Astrocyte of the spinal cord (primary cell): ENCODE measurements around the gene ACIN1.

ENCODE experiments used
- DNase-seq: peaks from one replicate; pipeline ENCODE4 v3.0.0; 2011; ENCODE audit warnings: low read depth, low spot score
- H3K4me3 ChIP-seq: 2 replicates; pipeline ENCODE4 v1.5.1; 2011; ENCODE audit warnings: low read depth, mild to moderate bottlenecking, low read length, moderate library complexity
- in situ Hi-C: cut with HindIII; loops from 2 replicates; pipeline ENCODE4 v1.10.0; 2017; ENCODE audit warnings: low sequenced_read_pairs
- TF ChIP-seq, protein P1 (sequence below): IDR thresholded peaks from 2 replicates; pipeline ENCODE4 v1.5.1; 2012; ENCODE audit warnings: low read depth, mild to moderate bottlenecking, low read length, inconsistent platforms

ACIN1 gene

GRCh38 chr14:23093991-23094665 is 808 bp downstream of the ACIN1 start:
- TF ChIP-seq, protein P1, sequence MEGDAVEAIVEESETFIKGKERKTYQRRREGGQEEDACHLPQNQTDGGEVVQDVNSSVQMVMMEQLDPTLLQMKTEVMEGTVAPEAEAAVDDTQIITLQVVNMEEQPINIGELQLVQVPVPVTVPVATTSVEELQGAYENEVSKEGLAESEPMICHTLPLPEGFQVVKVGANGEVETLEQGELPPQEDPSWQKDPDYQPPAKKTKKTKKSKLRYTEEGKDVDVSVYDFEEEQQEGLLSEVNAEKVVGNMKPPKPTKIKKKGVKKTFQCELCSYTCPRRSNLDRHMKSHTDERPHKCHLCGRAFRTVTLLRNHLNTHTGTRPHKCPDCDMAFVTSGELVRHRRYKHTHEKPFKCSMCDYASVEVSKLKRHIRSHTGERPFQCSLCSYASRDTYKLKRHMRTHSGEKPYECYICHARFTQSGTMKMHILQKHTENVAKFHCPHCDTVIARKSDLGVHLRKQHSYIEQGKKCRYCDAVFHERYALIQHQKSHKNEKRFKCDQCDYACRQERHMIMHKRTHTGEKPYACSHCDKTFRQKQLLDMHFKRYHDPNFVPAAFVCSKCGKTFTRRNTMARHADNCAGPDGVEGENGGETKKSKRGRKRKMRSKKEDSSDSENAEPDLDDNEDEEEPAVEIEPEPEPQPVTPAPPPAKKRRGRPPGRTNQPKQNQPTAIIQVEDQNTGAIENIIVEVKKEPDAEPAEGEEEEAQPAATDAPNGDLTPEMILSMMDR, result peak; percentile 32
- no peak for DNase-seq
- H3K4me3 ChIP-seq, result peak overlapping the region; percentile 87
- in situ Hi-C loops, result no loop called here

- no peak for DNase-seq
- in situ Hi-C loops, result no loop called here
- TF ChIP-seq, protein P1, result no peak
These were observed 1.4 kb downstream of the ACIN1 start for GRCh38 chr14:23093526-23093925.

GRCh38 chr14:23093104-23093503 is 1.8 kb downstream of the ACIN1 start:
- in situ Hi-C loops, result no loop called here
- TF ChIP-seq, protein P1, result no peak
- DNase-seq, result no peak
- no peak overlapping the region for H3K4me3 ChIP-seq

More at GRCh38 chr14:23093526-23093925, 1.4 kb downstream of the ACIN1 start:
- peak overlapping the region; percentile 87 for H3K4me3 ChIP-seq

DNA sequence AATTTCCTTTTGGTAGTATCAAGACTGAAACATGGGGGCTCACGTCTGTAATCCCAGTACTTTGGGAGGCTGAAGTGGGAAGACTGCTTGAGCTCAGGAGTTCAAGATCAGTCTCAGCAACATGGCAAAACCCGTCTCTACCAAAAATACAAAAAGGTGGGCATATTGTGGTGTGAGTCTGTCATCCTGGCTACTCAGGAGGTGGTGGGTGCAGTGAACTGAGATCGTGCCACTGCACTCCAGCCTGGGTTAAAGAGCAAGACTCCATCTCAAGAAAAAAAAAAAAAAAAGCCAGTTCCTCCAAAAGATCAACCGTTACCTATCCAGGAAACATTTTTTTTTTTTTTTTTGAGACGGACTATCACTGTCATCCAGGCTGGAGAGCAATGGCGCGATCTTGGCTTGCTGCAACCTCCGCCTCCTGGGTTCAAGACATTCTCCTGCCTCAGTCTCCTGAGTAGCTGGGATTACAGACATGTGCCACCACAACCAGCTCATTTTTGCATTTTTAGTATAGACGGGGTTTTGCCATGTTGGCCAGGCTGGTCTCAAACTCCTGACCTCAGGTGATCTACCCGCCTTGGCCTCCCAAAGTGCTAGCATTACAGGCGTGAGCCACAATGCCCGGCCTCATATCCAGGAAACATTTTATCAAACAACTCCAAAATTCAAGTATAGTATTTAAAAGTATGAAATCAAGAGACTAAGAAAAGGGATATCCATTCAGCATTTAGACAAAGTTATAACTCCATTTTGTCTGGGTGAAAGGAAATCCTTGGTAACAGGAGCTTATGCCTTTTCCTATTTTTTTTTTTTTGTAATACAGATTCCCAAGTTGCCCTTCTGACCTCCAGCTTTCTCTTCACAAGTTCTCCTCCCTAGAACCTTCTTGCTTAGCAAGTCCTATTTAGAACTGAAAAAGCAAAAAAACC is 3.4 kb downstream of the ACIN1 start:
- no peak for DNase-seq
- in situ Hi-C loops, result no loop called here
- TF ChIP-seq, protein P1, result no peak
- no peak overlapping the region for H3K4me3 ChIP-seq

DNA sequence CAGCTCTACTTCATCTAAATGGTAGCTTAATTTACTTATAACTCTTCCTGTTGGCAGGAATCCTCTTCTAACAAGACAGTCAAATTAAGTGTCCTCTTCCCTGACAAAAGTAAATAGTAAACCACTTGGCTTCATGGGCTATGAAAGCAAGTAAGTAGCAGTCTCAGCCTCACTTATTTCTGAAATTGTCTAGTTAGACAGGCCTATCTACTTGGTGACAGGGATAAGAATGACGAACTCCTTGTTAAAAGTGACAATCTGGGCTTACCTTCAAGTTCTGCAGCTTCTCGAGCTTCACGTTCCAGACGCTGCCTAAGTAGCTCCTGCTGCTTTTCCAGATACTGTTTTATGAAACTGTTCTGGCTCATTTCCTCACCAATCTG is 4.7 kb downstream of the ACIN1 start:
- no peak overlapping the region for H3K4me3 ChIP-seq
- no peak for DNase-seq
- TF ChIP-seq, protein P1, result no peak
- in situ Hi-C loops, result no loop called here

DNA sequence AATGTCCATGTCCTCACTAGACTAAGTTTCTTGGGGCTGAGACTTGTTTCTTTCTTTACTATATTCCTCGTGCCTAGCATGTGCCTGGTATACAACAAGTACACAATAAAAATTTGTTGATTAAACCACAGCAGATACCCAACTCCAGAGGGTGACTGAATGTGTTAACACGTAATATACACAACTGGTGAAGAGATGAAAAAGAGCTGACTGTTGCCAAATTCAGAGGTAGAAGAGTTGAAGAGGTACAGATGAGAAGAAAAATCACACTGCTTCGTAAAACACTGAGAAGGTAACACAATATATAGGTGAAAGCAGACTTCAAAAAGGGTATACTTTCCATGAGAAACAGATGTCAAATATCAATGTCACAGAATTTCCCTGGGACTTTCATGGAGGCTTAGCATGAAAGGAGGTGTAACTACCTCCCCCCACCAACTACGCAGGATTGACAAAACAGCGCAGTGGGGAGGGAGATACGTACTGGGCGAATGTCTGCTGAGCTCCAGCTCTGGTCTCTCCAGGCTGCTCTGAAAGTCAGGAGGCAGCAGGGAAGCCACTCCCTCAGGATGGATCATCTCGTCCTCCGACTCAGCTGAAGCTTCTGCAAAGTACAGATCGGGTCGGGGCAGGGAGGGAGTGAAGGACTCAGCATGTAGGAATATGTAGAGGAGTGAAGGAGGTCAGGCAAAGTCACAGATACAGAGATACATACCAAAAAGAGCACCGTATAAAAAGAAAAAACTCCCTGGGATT is 5.3 kb downstream of the ACIN1 start:
- in situ Hi-C loops, result no loop called here
- TF ChIP-seq, protein P1, result no peak
- H3K4me3 ChIP-seq, result no peak overlapping the region
- no peak for DNase-seq
